Activated T-cell treated with anti-CD3 and anti-CD28 coated beads for 48 hours (primary cell): ENCODE data around the gene C19orf47.
"Not testable (repeated sequence)": the region's sequence is repeated elsewhere in the genome, so short reads cannot be mapped to it uniquely, and the experiment has no call there.

Experiments
- DNase-seq: peaks from one replicate; pipeline ENCODE4 v3.0.0-alpha.2; 2020; ENCODE audit warnings: low read depth

The C19orf47 gene

DNA sequence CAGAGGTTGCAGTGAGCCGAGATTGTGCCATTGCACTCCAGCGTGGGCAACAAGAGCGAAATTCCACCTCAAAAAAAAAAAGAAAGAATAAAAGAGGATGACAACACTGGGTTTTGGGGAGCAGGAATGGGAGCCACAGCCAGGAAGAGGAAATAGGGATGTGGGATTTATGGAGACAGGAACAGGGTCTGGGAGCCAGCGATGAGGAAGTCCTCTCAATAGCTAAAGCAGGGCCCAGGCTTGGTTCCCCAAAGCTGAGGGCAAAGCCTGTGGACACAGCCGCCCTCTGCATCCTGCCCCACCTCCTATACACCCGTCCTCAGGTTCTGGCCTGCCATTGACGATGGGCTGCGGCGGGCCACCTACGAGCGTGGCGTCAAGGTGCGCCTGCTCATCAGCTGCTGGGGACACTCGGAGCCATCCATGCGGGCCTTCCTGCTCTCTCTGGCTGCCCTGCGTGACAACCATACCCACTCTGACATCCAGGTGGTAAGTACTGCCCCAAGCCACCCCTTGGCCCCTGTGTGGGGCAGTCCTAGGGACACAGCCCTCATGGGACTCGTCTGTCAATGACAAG, 28.2 kb upstream of the C19orf47 start:
- no peak for DNase-seq

DNA sequence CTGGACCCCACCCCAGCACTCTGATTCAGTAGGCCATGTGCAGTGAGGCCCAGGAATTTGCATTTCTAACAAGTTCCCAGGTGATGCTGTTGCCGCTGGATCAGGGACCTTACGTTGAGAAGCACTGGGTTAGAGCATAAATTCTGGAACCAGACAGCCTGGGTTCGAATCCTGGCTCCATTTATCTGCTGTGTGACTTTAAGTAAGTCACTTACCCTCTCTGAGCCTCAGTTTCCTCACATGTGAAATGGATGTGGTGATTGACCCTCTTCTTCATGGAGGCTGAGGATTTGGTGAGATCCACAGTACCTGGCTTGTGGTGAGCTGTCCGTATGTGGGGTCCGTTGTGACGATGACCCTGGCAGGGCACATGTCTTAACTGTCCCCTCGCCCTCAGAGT, 25.9 kb upstream of the C19orf47 start:
- DNase-seq: no peak

DNA sequence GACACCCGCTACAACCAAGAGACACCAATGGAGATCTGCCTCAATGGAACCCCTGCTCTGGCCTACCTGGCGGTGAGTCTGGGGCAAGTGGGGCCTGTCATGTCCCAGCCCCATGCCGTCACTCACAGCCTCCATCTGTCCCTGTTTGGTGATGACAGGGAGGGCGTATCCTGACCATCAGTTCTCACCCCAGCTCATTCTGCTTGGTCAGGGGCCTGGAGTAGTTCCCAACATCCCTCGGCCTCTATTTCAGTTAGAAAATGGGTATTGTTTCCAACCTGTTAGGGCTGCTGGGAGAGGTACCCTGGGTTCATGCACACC, 23.6 kb upstream of the C19orf47 start:
- DNase-seq: no peak

DNA sequence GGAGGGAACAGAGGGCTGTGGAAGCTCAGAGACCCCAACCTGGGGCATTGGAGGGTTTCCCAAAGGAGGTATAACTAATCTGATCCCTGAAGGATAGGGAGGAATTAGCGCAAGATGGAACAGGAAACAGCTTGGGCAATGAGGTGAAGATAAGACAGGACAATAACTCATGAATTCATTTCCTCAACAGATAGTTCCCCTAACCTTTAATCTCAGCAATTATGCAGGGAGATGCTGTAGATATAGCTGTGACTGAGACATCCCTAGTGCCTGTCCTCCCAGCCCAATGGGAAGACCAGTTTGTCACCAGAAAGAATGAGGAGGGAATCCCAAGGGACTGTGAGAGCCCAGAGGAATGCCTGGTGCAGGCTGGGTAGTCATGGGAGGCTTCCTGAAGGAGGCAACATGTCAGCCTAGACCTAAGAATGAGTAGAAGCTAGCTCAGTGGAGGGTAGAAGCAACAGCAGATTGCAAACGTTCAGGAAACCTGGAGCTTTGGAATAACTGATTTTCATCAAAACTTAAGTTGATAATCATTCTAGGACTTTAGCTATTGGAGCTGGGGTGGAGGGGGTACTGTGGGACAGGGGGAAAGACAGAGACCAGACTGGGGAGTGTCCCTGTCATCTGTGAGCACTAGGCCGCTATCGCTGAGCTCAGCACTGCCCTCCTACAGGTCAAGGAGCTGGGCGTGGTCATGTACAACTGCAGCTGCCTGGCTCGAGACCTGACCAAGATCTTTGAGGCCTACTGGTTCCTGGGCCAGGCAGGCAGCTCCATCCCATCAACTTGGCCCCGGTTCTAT, 23.0 kb upstream of the C19orf47 start:
- no peak for DNase-seq

DNA sequence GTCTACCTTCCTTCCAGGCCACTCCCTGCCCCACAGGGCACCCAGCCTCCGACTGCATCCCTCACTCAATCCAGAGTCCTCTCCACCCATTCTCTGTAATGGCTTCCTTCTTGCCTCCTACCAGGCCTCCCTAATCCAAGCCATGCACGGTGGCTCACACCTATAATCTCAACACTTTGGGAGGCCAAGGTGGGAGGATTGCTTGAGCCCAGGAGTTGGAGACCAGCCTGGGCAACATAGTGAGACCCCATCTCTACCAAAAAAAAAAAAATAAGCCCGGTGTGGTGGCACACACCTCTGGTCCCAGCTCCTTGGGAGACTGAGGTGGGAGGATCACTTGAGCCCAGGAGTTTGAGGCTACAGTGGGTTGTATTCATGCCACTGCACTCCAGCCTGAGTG, 22.1 kb upstream of the C19orf47 start:
- DNase-seq: not testable (repeated sequence)

DNA sequence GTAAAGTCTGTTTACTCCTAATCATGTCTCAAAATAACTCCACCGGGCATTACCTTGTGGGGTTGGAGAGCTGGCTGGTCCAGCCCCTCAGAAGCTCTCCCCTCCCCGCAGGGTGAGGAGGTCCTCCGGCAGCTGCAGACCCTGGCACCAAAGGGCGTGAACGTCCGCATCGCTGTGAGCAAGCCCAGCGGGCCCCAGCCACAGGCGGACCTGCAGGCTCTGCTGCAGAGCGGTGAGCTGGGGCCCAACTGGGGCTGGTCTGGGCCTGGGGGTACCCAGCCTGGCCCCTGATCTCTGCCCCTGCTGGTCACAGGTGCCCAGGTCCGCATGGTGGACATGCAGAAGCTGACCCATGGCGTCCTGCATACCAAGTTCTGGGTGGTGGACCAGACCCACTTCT, 21.6 kb upstream of the C19orf47 start:
- no peak for DNase-seq

DNA sequence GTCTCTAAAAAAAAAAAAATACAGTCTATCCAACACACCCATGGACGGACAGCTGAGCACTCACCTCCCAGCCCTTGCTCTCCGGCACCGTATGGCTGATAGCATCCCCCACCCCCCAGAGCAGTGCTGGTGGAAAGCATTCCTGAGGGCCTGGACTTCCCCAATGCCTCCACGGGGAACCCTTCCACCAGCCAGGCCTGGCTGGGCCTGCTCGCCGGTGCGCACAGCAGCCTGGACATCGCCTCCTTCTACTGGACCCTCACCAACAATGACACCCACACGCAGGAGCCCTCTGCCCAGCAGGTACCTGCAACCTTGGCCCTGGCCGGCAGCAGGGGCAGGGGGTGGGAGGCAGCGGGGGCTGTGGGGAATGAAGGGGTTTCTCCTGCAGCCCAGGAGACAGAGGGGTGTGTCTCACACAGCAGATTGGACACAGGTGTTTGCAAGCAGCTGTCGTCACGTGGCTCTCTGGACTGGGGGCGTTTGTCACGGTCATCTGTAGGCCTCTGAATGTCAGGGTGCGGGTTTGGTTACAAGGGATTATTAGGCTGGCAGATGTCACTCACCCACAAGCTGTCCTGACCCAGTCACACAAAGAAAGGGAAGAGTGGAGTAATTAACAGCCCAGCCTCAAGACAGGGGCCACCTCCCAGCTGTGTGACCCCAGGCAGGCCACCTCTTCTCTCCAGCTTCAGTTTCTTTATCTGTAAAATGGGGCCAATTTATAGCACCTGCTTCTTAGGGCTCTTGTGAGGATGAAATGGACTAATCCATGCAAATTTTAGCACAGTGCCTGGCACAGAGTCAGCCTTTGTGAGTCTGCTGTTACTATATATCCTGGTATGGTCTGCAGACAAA, 19.6 kb upstream of the C19orf47 start:
- no peak for DNase-seq

DNA sequence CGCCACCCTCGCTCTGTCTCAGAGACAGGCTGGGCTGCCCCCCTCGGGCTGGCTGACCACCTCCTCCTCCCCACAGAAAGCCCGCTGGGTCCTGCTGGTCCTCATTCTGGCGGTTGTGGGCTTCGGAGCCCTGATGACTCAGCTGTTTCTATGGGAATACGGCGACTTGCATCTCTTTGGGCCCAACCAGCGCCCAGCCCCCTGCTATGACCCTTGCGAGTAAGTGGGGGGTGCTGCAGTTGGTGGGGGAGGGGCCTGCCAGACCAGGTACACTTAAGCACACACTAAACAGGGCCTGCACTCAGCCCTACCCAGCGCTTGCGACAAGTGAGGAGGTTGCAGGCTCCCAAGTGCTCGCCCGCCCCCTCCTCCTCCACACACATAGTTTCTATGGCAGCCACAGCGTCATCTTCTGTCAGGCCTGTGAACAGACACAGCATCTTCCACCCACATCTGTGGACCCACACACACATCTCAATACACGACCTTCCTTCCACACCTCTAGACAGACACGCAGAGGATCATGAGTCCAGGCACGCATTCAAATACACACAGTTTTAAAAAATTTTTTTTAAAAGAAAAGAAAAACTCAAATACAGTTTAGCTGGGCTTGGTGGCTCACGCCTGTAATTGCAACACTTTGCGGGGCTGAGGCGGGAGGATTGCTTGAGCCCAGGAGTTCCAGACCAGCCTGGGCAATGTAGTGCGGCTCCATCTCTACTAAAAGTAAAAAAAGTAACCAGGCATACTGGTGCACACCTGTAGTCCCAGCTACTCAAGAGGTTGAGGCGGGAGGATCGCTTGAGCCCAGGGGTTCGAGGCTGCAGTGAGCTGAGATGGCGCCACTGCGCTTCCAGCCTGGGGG, 18.7 kb upstream of the C19orf47 start:
- no peak for DNase-seq

DNA sequence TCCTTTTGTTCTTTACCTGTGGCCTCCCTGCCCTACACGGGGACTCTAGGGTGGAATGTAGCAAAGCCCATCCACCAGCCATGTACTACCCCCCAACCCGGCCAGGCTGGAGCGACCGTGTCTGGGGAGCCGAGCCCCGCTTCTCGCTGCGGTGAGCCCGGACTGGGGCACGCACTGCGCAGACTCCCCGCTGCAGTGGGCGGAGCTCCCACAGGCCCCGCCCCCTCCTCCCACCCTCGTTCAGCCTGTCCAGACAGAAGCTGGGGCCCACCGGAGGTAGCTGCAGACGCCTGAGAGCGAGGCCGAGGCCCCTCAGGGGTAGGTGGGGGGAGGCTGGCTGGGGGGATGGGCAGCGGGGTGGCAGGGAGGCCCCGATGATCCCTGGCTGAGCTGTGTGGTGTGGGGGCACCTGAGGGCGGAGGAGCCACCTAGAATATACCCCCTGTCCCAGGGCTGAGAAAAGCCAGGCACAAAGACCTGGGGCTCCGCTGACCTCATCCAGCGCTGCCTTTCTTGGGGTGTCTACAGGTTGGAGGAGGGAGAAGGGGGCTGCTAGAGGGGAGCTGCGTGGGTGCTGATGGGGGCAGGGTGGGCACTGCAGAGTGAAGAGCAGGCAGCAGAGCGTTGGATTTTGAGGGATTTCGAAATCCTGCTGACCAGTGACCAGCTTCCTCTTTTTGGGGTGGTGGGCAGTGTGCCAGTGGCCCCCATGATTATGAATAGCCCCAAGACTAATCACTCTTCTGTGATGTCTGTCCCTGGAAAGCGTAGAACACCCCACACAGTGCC, 17.6 kb upstream of the C19orf47 start:
- peak; percentile 66 for DNase-seq

DNA sequence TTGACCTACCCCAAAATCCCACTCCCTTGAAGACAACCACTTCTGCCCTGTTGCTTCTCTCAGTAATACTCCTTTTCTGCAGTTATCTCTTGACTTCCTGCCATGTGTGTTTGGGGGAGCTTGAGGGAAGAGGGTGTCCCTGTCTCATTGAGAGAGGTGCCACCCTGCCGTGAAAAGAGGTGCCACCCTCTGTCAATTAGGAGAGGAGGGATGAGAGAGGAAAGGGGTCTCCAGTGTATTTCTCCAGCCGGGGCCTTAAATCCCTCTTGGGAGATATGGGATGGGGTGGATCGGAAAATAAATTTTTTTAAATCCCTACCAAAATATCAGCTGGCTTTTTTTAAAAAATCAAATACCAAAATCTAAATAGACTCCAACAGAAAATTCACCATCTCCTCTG, 16.8 kb upstream of the C19orf47 start:
- no peak for DNase-seq

DNA sequence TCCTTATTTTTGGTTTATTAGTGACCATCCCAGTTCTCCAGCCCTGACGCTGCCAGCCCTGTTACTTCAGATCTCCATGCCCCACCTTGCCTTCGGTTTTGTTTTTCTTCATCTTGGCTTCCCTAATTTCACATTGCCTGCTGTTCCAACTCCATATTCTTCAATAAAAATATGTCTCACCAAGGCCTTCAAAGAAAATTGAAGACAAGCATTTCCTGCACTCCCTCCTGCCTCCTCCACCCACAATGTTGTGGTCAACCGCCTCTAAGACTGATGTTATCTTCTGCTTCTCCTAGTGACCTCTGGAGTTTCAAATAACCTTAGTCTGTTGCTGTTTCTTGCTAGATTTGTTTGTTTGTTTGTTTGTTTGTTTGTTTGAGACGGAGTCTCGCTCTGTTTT, 14.9 kb upstream of the C19orf47 start:
- no peak for DNase-seq

DNA sequence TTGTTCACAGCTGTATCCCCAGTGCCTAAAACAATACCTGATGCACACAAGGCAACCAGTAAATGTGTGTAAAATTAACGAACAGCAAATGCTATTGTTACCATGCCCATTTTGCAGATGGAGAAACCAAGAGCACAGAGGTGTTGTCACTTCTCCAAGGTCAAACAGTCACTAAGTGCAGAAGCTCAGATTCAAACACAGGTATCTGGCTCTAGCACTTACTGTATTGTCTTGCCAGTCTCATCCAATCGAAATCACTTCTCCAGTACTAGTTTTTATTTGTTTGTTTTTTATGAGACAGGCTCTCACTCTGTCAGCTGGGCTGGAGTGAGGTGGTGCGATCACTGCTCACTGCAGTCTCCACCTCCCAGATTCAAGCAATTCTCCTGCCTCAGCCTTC, 14.0 kb upstream of the C19orf47 start:
- DNase-seq: no peak

DNA sequence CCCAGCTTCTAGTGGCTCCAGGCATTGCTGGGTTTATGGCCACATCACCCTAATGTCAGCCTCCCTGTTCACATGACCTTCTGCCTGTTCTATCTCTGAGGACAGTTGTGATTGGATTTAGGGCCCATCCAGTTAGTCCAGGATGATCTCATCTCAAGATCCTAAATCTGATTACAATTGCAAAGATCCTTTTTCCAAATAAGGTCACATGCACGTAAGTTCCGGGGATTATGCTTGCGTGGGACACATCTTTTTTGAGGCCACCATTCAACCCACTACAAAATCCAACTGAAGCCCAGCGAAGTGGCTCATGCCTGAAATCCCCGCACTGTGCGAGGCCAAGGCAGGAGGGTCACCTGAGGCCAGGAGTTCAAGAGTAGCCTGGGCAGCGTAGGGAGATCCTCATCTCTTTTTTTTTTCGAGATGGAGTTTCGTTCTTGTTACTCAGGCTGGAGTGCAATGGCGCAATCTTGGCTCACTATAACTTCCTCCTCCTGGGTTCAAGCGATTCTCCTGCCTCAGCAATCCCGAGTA, 12.6 kb upstream of the C19orf47 start:
- DNase-seq: no peak

DNA sequence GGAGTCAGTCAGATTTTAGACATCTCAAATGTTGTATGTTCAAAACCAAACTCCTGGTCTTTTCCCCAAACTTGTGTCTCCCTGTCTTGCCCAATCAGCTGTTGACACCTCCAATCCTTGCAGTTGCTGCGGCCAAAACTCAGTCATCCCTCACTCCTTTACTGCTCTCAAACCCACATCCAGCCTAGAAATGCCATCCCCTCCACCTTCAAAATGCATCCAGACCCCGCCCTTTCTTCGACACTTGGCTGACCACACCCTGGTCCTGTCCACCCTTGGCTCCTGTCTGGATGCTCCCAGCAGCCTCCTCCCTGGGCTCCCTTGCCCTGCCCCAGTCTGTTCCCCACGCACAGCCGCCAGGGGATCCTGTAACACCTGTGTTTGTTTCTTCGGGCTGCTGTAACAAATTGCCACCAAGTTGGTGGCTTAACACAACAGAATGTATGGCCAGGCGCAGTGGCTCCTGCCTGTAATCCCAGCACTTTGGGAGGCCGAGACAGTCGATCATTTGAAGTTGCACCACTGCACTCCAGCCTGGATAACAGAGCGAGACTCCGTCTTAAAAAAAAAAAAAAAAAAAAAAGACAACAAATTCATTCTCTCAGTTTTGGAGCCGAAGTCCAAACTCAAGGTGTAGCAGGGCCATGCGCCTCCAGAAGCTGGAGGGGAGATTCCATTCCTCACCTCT, 12.0 kb upstream of the C19orf47 start:
- no peak for DNase-seq

DNA sequence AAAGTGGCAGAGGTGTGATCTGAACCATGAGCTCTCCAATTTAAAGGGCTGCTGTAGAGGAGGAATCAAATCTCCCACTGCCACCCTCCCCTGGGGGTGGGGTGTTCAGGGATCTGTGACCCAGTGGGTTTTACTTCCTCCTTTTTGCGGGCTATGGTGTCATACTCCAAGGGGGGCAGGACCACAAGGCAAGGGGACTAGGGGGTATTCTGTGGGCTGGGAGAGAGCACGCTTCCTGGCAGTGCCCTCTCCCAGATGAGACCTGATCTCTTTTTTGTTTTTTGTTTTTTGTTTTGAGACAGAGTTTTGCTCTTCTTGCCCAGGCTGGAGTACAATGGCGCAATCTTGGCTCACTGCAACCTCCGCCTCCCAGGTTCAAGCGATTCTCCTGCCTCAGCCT, 10.6 kb upstream of the C19orf47 start:
- no peak for DNase-seq

DNA sequence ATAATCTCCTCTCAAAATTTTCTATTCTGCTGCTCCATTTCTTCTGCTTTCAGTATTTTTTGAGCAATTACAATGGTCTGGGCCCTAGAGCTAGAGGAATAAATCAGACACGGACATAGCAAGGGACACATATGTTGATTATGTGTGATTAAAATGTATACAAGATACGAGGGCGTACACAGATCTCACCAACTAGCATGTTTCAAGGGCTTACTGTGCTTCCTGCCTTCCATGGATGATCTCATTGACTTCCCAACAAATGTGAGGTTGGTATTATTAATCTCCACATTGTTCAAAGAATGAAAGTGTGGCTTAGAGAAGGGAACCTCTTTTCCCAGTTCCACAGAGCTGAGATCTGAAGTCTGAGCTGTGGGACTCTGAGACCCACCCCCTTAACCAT, 9.4 kb upstream of the C19orf47 start:
- no peak for DNase-seq

DNA sequence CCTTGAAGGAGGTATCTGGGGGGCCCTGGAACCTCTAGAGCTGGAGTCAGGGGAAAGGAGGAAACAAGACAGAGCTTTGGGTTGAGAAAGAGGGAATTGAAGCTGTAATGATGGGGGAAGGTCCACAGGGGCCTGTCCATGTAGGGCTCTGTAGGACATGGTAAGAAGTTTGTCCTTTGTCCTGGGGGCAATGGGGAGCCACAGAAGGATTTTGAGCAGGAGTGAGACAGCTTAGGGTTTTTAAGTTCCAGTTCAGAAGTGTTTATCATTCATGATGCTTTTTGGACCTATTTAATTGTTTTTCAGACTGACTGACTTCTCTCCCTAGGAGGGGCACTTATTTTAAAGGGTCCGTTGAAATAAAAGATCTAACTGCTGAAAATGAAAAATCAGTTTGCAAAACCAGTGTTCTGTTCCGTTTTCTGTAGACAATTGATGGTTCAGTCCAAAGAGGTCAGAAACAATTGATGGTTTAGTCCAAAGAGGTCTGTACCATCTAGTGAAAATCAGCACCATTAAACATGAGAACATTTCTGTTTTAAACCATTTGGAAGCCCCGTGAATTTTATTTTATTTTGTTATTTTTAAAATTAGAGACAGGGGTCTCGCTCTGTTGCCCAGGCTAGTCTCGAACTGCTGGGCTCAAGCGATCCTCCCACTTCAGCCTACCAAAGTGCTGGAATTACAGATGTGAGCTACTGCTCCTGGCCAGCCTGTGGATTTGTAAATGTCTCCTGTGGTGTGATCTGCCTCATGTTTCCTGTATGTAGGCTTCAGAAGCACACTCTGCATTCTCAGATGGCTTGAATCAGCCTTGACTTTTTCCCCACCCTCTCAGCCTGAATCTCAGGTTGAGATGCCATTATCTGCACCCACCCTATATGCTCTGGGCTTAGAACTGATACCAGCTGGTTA, 8.7 kb upstream of the C19orf47 start:
- DNase-seq: no peak

DNA sequence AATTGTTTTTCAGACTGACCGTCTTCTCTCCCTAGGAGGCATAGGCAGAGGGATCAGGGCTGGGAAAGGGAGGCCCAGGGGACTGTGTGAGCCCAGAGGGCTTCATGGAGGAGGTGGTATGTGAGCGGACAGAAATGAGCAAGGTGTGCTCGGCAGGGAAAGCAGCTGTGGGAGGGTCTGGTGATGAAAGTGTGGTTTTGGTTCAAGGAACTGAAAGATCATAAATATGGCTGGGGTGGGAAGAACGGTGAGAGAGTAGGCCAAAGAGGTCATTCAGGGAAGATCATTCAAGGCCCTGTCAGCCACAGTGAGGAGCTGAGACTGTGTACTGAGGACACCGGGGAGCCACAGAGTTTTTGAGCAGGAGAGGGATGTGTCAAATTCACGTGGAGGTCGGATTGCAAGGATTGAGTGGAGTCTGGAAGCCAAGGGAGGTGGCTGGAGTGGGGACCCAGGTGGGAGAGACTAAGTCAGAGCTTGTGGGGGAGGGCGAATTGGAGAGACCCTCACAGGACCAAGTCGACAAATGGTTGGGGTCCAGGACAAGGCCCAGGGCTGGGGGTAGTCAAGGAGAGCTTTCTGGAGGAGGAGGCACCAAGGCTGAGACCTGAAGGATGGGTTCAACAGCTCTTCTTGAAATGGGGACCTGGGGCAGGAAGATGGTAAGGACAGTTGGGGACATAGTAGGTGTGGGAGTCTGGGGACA, 7.9 kb upstream of the C19orf47 start:
- DNase-seq: no peak

DNA sequence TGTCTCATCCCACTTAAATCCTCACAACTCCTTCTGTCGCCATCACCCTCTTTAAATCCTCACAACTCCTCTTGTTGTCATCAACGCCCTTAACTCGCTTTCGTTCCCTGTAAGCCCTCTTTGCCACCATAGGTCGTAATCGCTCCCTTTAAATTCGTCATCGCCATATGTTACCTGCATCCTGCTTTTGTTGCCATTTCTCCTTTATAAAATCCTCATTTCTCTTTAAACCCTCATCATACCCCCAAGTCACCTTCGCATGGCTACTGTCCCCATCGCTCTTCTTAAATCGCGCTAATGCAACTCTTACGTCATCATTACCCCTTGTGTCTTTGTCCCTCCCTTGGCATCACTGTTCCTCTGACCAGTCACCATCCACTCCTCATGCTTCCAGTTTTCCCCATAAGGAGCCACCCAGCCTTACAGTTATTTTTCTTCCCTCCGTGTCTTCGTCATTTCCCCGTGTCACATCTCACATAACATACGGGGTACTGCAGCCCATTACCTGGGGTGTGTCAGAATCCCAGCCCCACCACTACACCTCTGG, 837 bp upstream of the C19orf47 start:
- DNase-seq: no peak
